WI38 (cell line): Measurements from ENCODE around the gene AZIN2.

Source experiments
- H3K4me3 ChIP-seq: 2 replicates; pipeline ENCODE4 v1.5.1; 2011; ENCODE audit warnings: low read depth, mild to moderate bottlenecking, control low read depth, low read length
- CTCF ChIP-seq: IDR thresholded peaks from 2 replicates; pipeline ENCODE4 v1.5.1; 2012; ENCODE audit warnings: low read depth, mild to moderate bottlenecking, control low read depth, low read length

Gene AZIN2

DNA sequence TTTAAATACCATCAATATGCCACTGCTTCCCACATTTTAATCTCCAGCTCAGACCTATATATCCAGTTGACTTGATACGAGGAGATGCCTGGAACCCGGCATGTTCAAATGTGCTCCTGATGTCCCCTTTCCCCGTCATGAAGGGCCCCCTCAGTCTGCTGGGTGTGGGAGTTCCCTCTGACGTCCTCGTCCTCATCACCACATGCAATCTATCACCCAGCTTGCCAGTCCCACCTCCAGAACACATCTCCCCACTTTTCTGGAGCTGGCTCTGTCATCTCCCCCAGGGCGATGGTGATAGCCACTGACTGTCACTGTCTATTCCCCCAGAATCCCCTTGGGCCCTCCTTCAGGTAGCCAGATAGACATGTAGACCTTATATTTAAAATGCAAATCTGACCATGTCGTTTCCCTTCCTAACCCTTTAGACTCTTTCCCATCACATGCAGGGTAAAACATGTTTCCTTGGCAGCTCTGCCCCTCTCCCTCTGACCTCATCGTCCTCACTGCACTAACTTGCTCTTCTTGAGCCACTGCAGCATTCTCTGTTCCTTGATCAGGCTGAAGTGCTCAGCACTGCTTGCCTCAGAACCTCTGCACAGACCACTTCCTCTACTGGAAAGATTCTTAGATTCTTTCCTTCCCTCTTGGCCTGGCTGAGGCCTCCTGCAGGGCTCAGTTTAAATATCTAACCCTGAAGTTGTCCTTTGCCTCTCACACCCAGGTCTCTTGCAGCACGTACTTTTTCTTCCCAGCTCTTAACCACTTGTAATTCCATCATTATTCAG is 7.4 kb downstream of the AZIN2 start:
- no peak overlapping the region for H3K4me3 ChIP-seq

GRCh38 chr1:33089457-33089856 is 8.5 kb downstream of the AZIN2 start:
- TF ChIP-seq CTCF = no peak
- H3K4me3 ChIP-seq = no peak overlapping the region

More for the DNA sequence above, 7.4 kb downstream of the AZIN2 start:
- TF ChIP-seq CTCF = no peak

GRCh38 chr1:33092438-33092837 is 11.5 kb downstream of the AZIN2 start:
- H3K4me3 ChIP-seq = no peak overlapping the region
- no peak for TF ChIP-seq CTCF

DNA sequence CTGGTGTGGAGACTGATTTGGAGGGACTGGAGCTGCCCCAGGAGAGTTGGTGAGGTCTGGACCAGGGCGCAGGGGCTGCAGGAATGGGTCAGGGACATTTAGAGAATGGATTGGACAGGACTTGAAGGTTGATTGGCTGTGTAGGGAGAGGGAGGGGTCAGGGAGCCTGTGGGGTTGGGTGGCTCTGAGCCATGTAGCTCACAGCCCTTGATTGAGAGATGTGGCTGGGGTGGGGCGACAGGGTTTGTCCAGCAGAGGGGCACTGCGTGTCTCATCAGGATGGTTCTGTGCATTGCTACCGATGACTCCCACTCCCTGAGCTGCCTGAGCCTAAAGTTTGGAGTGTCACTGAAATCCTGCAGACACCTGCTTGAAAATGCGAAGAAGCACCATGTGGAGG is 12.1 kb downstream of the AZIN2 start:
- H3K4me3 ChIP-seq = no peak overlapping the region
- TF ChIP-seq CTCF = no peak

- no peak overlapping the region for H3K4me3 ChIP-seq
- TF ChIP-seq CTCF = no peak
Observed at GRCh38 chr1:33094486-33094885, 13.5 kb downstream of the AZIN2 start.

DNA sequence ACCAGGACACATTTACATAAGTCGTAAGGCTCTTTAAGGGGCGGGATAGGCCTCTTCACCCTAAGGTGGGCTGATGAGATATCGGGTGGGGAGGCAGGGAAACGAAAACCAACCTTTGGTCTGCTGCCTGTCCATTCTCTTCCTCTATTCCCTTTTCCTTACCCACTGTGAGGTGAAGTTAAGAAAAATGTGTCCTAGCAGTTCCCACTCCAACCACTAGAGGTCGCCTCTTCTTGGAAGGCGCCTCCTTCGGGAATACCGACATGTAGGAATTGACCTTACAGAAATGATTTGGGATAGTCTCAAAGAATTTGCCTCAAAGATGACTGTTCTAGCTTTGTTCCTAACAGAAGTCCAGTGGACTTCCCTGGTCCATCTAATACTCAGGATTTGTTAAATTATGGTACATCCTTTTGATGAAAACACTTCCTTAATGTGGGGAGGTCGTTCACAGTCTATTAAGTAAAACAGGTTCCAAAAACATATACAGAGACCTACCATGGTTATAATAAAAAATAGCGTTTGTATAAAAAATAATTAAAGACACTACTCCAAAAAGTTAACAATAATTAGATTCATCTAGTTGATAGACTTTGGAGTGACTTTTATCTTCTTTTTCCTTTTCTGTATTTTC is 14.1 kb downstream of the AZIN2 start:
- H3K4me3 ChIP-seq = no peak overlapping the region
- TF ChIP-seq CTCF = peak; percentile 97

GRCh38 chr1:33096363-33097005 is 15.5 kb downstream of the AZIN2 start:
- H3K4me3 ChIP-seq = no peak overlapping the region
- TF ChIP-seq CTCF = no peak
